K562 (cell line): ENCODE measurements around the gene TAT. TPM values are rescaled to one million over a fixed set of nuclear protein-coding genes. Genes with fewer than 3 reads are reported as not detected.

Experiments
- ATAC-seq: fragments of 200-7000 bp; cut with Tn5 transposase; 3 replicates; pipeline ENCODE4 v1.9.1; 2020; ENCODE audit warnings: moderate library complexity
- BruUV-seq: library from RNA; stranded (reverse); fragments of 400-500 nt; replicated peaks from 2 replicates; lab custom pipeline; 2021; lab: Mats Ljungman, UMichigan
- CTCF ChIA-PET: fragments of 300-600 bp; formaldehyde crosslinking; extraction: SDS; loops from one replicate; lab custom pipeline; 2021; ENCODE audit warnings: low intra/inter-chr PET ratio; lab: Yijun Ruan, JAX
- POLR2A ChIA-PET: fragments of 300-600, 350-650 bp; sonication (Branson Sonifier 250); formaldehyde crosslinking; extraction: SDS; loops from one replicate; lab custom pipeline; 2021; ENCODE audit warnings: antibody characterized with exemption, inconsistent platforms; lab: Yijun Ruan, JAX
- DNase-seq, 4 experiments: peaks; one replicate each; pipeline versions ENCODE4 v3.0.0 to v3.0.0-alpha.2; 2011 to 2018; ENCODE audit warnings: low spot score in 3 of 4, mixed read lengths in 3 of 4; ENCODE audit errors: extremely low read depth in 1 of 4
- FAIRE-seq: peaks from 2 replicates; lab custom pipeline; 2011; peaks lifted over from hg19 to GRCh38; lab: Jason Lieb, UNC
- H2AFZ ChIP-seq: 2 replicates; pipeline ENCODE4 v1.6.0; 2011; ENCODE audit warnings: low read depth, low read length, control low read depth, inconsistent platforms
- H3K27ac ChIP-seq: fragments of 200-600 bp; 3 replicates; pipeline ENCODE4 v1.8.0; 2011; ENCODE audit warnings: low read depth, mild to moderate bottlenecking, control low read depth, inconsistent platforms, low read length, moderate library complexity, mixed read lengths; ENCODE audit errors: extremely low read depth
- H3K27me3 ChIP-seq, 2 experiments: fragments of 300-600 bp in 1 of 2; 2 replicates in 1 of 2; 3 replicates in 1 of 2; pipeline versions ENCODE4 v1.6.0 to v1.8.0; 2011; ENCODE audit warnings: inconsistent platforms in 2 of 2, low read length in 2 of 2, mild to moderate bottlenecking in 1 of 2, mixed read lengths in 1 of 2, moderate library complexity in 1 of 2; ENCODE audit not compliant: control insufficient read depth in 2 of 2, insufficient read depth in 2 of 2
- H3K36me3 ChIP-seq: fragments of 300-600 bp; 3 replicates; pipeline ENCODE4 v1.8.0; 2011; ENCODE audit warnings: mild to moderate bottlenecking, low read length, inconsistent platforms; ENCODE audit not compliant: control insufficient read depth, insufficient read depth
- H3K4me1 ChIP-seq, 2 experiments: fragments of 200-600 bp in 1 of 2; replicated peaks in 1 of 2; 2 replicates in 1 of 2; 3 replicates in 1 of 2; pipeline versions ENCODE4 v1.5.1 to v1.8.0; 2011; ENCODE audit warnings: inconsistent platforms in 2 of 2, low read length in 2 of 2, mild to moderate bottlenecking in 1 of 2, mixed read lengths in 1 of 2, moderate library complexity in 1 of 2; ENCODE audit not compliant: control insufficient read depth in 2 of 2, insufficient read depth in 2 of 2
- H3K4me2 ChIP-seq: 2 replicates; pipeline ENCODE4 v1.6.1; 2011; ENCODE audit warnings: low read length, control low read depth, inconsistent platforms, mixed read lengths; ENCODE audit not compliant: insufficient read depth
- H3K4me3 ChIP-seq: fragments of 200-600 bp; sonication (generic), shearing (Covaris generic); 2 replicates; pipeline ENCODE4 v1.5.1; 2016; ENCODE audit warnings: control low read depth, inconsistent platforms
- H3K79me2 ChIP-seq: fragments of 200-600 bp; 3 replicates; pipeline ENCODE4 v1.8.0; 2011; ENCODE audit warnings: low read length, inconsistent platforms; ENCODE audit not compliant: control insufficient read depth, insufficient read depth
- H3K9ac ChIP-seq, 2 experiments: 2 replicates each; pipeline versions ENCODE4 v1.6.0 to v1.6.1; 2011; ENCODE audit warnings: low read depth in 2 of 2, low read length in 2 of 2, control low read depth in 1 of 2, inconsistent platforms in 1 of 2, mild to moderate bottlenecking in 1 of 2, mixed read lengths in 1 of 2; ENCODE audit not compliant: insufficient read depth in 1 of 2
- H3K9me1 ChIP-seq: one replicate; pipeline ENCODE4 v1.6.0; 2011; ENCODE audit warnings: inconsistent platforms, mild to moderate bottlenecking, low read length, moderate library complexity; ENCODE audit not compliant: control insufficient read depth, insufficient read depth
- H3K9me3 ChIP-seq: replicated peaks from 2 replicates; pipeline ENCODE4 v1.5.1; 2011; ENCODE audit warnings: low read depth, low read length, inconsistent platforms; ENCODE audit not compliant: control insufficient read depth, insufficient read depth
- H4K20me1 ChIP-seq: replicated peaks from 2 replicates; pipeline ENCODE4 v1.6.1; 2011; ENCODE audit warnings: low read length, inconsistent platforms, mixed read lengths; ENCODE audit not compliant: control insufficient read depth, insufficient read depth
- FOXM1 ChIP-seq, 2 experiments: fragments of 450-650 bp in 1 of 2; sonication (generic) in 1 of 2; formaldehyde crosslinking in 1 of 2; IDR thresholded peaks; 2 replicates each; pipeline versions ENCODE4 v1.6.1 to v1.9.0; 2017 to 2022; ENCODE audit warnings: low read depth in 2 of 2, mild to moderate bottlenecking in 2 of 2, missing genetic modification reagents in 1 of 2, moderate library complexity in 1 of 2
- PTBP1 ChIP-seq: fragments of 200-400 bp; formaldehyde crosslinking; IDR thresholded peaks from 2 replicates; pipeline ENCODE4 v1.6.1; 2017; ENCODE audit warnings: low read depth, low read length
- WGBS: fragments of 100-300 bp; shearing (Covaris generic); methylation state at CpG from one replicate; pipeline ENCODE4 v1.1.6; 2016; ENCODE audit warnings: low coverage, mixed read lengths; ENCODE audit not compliant: insufficient coverage; ENCODE audit errors: missing lambda C conversion rate; 5-methylcytosine and 5-hydroxymethylcytosine counted together
- in situ Hi-C: fragments of 300-500 bp; cut with MboI; formaldehyde crosslinking; loops from 4 replicates; pipeline ENCODE4 v1.15.0; 2018; ENCODE audit warnings: inconsistent platforms, mixed read lengths
- intact Hi-C: fragments of 100-400 bp; cut with micrococcal nuclease; formaldehyde crosslinking; loops from 2 replicates; pipeline ENCODE4 v1.14.2; 2022
- polyA plus RNA-seq, 8 experiments: library from polyadenylated mRNA; depleted of rRNA in 4 of 8; stranded (reverse) in 5 of 8; unstranded in 3 of 8; fragments of >200 nt; fragmentation: Nextera tagmentation in 2 of 8; fragmentation: Illumina TruSeq in 1 of 8; extraction: Ambion mirVana in 2 of 8; extraction: Trizol in 1 of 8; gene quantifications; 2 replicates each; pipeline versions ENCODE4 v1.2.1 to v1.2.3, GENCODE V29; 2011 to 2014; ENCODE audit warnings: inconsistent platforms in 1 of 8, missing spikeins in 1 of 8
- total RNA-seq, 7 experiments: library from RNA; depleted of rRNA in 6 of 7; stranded (reverse); fragments of >200 nt in 6 of 7; fragmentation: Illumina TruSeq in 2 of 7; extraction: Trizol in 2 of 7; gene quantifications; 2 replicates each; pipeline versions ENCODE4 v1.2.1 to v1.2.3, GENCODE V29; 2011 to 2021; ENCODE audit warnings: low replicate concordance in 1 of 7
- TF ChIP-seq, protein P1 (sequence below): sonication (generic); formaldehyde crosslinking; IDR thresholded peaks from 2 replicates; pipeline ENCODE4 v1.8.0; 2022; ENCODE audit warnings: missing genetic modification reagents, mild to moderate bottlenecking, moderate library complexity, borderline replicate concordance

TAT gene
- total and polyA plus RNA-seq, 9 of the 15 experiments (the other 6 are each of a cell fraction or from before 2014, with no cell fraction given): 0.04 to 0.24 (median 0.04) TPM; not detected in 6

DNA sequence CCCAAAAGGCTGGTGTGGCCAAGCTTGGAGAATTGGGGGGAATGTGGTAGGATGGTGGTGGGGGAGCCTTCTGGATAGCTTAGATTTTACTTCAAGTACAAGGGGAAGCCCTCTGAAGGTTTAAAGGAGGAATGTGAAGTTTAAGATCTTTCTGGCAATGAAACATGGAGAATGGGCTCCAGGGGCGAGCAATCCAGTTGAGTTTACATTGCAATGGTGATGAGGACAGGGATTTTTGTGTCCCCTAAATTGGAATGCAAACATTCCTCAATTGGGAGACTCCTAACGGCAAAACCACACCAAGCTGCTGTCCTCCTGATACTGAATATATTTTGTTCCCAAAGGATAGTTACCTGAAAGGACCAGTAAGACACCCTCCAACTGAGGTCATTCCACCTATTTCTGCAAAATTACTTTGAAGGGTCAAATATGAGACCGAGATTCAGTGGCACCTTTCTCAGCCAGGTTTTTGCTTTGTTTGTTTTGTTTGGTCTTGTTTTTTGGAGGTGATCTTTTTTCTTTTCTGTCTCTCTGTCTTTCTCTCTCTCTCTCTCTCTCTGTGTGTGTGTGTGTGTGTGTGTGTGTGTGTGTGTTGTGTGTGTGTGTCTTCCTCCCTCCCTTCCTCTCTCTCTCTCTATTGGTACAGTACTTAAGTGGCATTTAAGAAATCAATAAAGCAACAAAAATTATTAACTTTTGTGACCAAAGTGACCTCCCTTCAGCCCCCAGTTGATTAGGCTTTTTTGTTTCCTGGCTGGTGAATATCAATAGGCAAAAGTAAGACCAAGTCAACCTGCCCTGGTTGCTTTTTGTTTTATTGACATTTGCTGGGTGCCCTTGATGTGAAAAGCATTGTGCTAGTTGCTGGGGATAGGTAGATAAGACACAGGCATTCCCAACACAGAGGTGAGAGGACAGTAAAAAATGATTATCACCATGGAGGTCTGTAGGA lies 16.4 kb upstream of the TAT start:
- TF ChIP-seq PTBP1: no peak
- no peak for TF ChIP-seq FOXM1 (IDR thresholded peaks at IDR 0.05; ENCODE audit: low read depth)
- no peak for TF ChIP-seq FOXM1 (CRISPR knock-in tag; IDR thresholded peaks at IDR 0.05; ENCODE audit: low read depth)
- TF ChIP-seq, protein P1, sequence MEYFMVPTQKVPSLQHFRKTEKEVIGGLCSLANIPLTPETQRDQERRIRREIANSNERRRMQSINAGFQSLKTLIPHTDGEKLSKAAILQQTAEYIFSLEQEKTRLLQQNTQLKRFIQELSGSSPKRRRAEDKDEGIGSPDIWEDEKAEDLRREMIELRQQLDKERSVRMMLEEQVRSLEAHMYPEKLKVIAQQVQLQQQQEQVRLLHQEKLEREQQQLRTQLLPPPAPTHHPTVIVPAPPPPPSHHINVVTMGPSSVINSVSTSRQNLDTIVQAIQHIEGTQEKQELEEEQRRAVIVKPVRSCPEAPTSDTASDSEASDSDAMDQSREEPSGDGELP (CRISPR knock-in tag): no peak
- Histone ChIP-seq H3K4me1 (no peaks in the 10 kb centered on the region), H3K36me3 (no peaks in the 10 kb centered on the region), H4K20me1 (no peaks in the 10 kb centered on the region), H3K4me3 (no peak overlapping the region), H3K27ac (no peak overlapping the region), H3K9me1 (no peaks in the 10 kb centered on the region), H3K9me3 (no peaks in the 10 kb centered on the region), H2AFZ (no peak overlapping the region), H3K9ac (no peak overlapping the region), H3K79me2 (no peaks in the 10 kb centered on the region), H3K4me2 (no peak overlapping the region), H3K27me3 (peaks cover 8 to 14% of the 10 kb centered on the region in 2 experiments; a peak in 4 of 5 replicates)
- in situ Hi-C loops: no loop called here
- DNase-seq: no peak
- no TSS peak for BruUV-seq
- ChIA-PET CTCF (no interaction called here), POLR2A (interaction anchor here (0.7 kb wide), 1 partner anchor 17 kb away, joined by 4 read pairs; no protein-coding TSS in a partner anchor)
- WGBS: 2% methylated on average over 3 of the region's 3 CpGs
- ATAC-seq: no peak
- FAIRE-seq: no peak
- intact Hi-C loops: no loop called here
